Upper lobe of left lung (tissue), 6 donors: ENCODE results near the gene DXO. TPM values are rescaled to one million over a fixed set of nuclear protein-coding genes. Genes with fewer than 3 reads are reported as not detected.
A peak's percentile ranks its signal among the peaks of the same experiment; 100 is the strongest.

Experiments used
- ATAC-seq, 2 donors: fragments of 200-7000 bp; cut with Tn5 transposase; one replicate each; pipeline ENCODE4 v1.9.1; 2022; ENCODE audit warnings: mild to moderate bottlenecking in 2 of 2, moderate library complexity in 2 of 2; ENCODE audit not compliant: low FRiP score in 2 of 2
- DNase-seq, 2 donors: peaks; one replicate each; pipeline ENCODE4 v3.0.0-alpha.2; 2019 to 2020
- H3K27ac ChIP-seq, 4 donors: fragments of 200-600 bp; sonication (generic); one replicate each; pipeline ENCODE4 v1.5.1; 2016 to 2019
- H3K27me3 ChIP-seq, 4 donors: fragments of 200-600 bp; sonication (generic); one replicate each; pipeline ENCODE4 v1.5.1; 2017 to 2019
- H3K36me3 ChIP-seq, 4 donors: fragments of 200-600 bp; sonication (generic); one replicate each; pipeline ENCODE4 v1.5.1; 2016 to 2019
- H3K4me1 ChIP-seq, 4 donors: fragments of 200-600 bp; sonication (generic); one replicate each; pipeline ENCODE4 v1.5.1; 2018 to 2019
- H3K4me3 ChIP-seq, 4 donors: fragments of 200-600 bp; sonication (generic); one replicate each; pipeline ENCODE4 v1.5.1; 2017 to 2019; ENCODE audit warnings: mild to moderate bottlenecking in 2 of 4, moderate library complexity in 1 of 4
- H3K9me3 ChIP-seq, 4 donors: fragments of 200-600 bp; sonication (generic); one replicate each; pipeline ENCODE4 v1.5.1; 2018 to 2019
- EP300 ChIP-seq, 4 donors: sonication (generic); formaldehyde crosslinking; IDR thresholded peaks; one replicate each; pipeline ENCODE4 v1.5.1; 2017; ENCODE audit warnings: antibody characterized with exemption in 4 of 4, control low read depth in 2 of 4
- POLR2A ChIP-seq, 4 donors: fragments of 450-650 bp; IDR thresholded peaks; one replicate each; pipeline ENCODE4 v1.5.1; 2016 to 2017; ENCODE audit warnings: antibody characterized with exemption in 4 of 4, mild to moderate bottlenecking in 2 of 4
- POLR2AphosphoS5 ChIP-seq, 2 donors: sonication (generic); formaldehyde crosslinking; IDR thresholded peaks; one replicate each; pipeline ENCODE4 v1.5.1; 2017; ENCODE audit warnings: antibody characterized with exemption in 2 of 2
- WGBS, 2 donors: methylation state at CpG; one replicate each; pipeline ENCODE4 v1.1.5; 2017 to 2018; 5-methylcytosine and 5-hydroxymethylcytosine counted together
- total RNA-seq, 6 donors: library from RNA; depleted of rRNA in 4 of 6; stranded (reverse); fragments of >200 nt in 4 of 6; gene quantifications; one replicate each; pipeline versions ENCODE4 v1.1.0 to v1.2.1, GENCODE V29; 2016 to 2021
- TF ChIP-seq, protein P1 (sequence below), 6 experiments: fragments of 450-650 bp in 4 of 6; fragments of 200-600 bp in 2 of 6; sonication (generic) in 2 of 6; IDR thresholded peaks; one replicate each; pipeline ENCODE4 v1.5.1; 2016 to 2019; ENCODE audit warnings: antibody characterized with exemption in 6 of 6
- donor health status: DM: no; HTN: no; CAD: no; lungs with moderate emphysema.
- donor health status: DM: no; HTN: yes; CAD: no; lungs with severe emphysema.

Gene DXO
- total RNA-seq, 6 donors from 2014 or later, result 14.1 to 40.9 (median 19.3) TPM

- Histone ChIP-seq H3K9me3 (no peaks in the 10 kb centered on the region), H3K36me3 (peaks cover 21 to 48% (median 39%) of the 10 kb centered on the region in 4 donors), H3K27me3 (no peaks in the 10 kb centered on the region), H3K4me3 (peak overlapping the region; percentile 55 to 88 (median 82)), H3K4me1 (peaks cover 24 to 47% (median 30%) of the 10 kb centered on the region in 4 donors), H3K27ac (peak overlapping the region; percentile 96 to 99 (median 97))
- ATAC-seq, result peak in 1 of 2 donors; percentile 0
- WGBS, 2 donors, result 31 to 44% methylated on average over 12 to 29 of the region's 29 CpGs
- no peak for DNase-seq
- no peak for TF ChIP-seq POLR2AphosphoS5 (IDR thresholded peaks at IDR 0.05)
- no peak for TF ChIP-seq EP300 (IDR thresholded peaks at IDR 0.05)
- TF ChIP-seq, protein P1, sequence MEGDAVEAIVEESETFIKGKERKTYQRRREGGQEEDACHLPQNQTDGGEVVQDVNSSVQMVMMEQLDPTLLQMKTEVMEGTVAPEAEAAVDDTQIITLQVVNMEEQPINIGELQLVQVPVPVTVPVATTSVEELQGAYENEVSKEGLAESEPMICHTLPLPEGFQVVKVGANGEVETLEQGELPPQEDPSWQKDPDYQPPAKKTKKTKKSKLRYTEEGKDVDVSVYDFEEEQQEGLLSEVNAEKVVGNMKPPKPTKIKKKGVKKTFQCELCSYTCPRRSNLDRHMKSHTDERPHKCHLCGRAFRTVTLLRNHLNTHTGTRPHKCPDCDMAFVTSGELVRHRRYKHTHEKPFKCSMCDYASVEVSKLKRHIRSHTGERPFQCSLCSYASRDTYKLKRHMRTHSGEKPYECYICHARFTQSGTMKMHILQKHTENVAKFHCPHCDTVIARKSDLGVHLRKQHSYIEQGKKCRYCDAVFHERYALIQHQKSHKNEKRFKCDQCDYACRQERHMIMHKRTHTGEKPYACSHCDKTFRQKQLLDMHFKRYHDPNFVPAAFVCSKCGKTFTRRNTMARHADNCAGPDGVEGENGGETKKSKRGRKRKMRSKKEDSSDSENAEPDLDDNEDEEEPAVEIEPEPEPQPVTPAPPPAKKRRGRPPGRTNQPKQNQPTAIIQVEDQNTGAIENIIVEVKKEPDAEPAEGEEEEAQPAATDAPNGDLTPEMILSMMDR (IDR thresholded peaks at IDR 0.05), result no peak
- peak in 1 of 4 donors; percentile 4 for TF ChIP-seq POLR2A (IDR thresholded peaks at IDR 0.05)
Observed at GRCh38 chr6:31971279-31971992, 502 bp downstream of the DXO start.

DNA sequence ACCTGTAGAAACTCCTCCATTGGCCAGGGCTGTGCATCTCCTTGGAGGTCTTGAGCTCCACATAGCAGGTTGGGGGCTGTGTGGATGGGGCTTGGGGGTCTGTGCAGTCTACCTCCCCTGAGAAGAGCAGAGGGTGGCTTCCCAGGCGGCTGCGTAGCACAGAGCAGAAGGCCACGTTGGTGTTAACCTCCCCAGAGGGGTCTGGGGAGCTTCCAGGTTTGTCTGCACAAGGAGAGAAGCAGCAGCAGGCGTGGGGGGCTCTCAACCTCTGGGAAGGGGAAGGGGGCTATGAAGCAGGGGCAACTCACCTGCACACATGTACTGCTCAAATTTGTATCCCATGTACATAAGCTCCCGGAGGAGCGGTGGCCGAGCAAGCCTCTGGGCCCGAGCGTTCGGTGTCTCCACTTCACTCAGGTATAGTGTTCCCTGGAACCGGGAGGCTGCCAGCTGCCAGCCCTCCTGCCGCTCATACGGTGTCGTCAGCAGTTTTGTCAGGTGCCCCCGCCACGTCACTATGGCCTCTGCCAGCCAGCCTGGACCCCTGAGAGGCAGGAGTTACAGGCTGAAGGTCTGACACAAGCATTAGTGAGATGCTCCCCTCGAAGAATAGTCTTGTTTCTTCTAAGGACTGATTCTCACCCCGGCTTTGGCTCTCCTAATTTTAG is 1.2 kb downstream of the DXO start:
- H3K4me1 ChIP-seq, result peaks cover 24 to 47% (median 30%) of the 10 kb centered on the region in 4 donors
- H3K27me3 ChIP-seq, result no peaks in the 10 kb centered on the region
- ATAC-seq, result no peak
- peak in 1 of 2 donors; percentile 75 for DNase-seq
- 86 to 93% methylated on average over 3 to 18 of the region's 18 CpGs for WGBS, 2 donors
- peaks cover 26 to 55% (median 46%) of the 10 kb centered on the region in 4 donors for H3K36me3 ChIP-seq
- TF ChIP-seq POLR2AphosphoS5 (IDR thresholded peaks at IDR 0.05), result no peak
- H3K9me3 ChIP-seq, result no peaks in the 10 kb centered on the region
- peak overlapping the region; percentile 96 to 99 (median 97) for H3K27ac ChIP-seq
- peak overlapping the region in 3 of 4 donors; percentile 55 to 84 (median 79) for H3K4me3 ChIP-seq

DNA sequence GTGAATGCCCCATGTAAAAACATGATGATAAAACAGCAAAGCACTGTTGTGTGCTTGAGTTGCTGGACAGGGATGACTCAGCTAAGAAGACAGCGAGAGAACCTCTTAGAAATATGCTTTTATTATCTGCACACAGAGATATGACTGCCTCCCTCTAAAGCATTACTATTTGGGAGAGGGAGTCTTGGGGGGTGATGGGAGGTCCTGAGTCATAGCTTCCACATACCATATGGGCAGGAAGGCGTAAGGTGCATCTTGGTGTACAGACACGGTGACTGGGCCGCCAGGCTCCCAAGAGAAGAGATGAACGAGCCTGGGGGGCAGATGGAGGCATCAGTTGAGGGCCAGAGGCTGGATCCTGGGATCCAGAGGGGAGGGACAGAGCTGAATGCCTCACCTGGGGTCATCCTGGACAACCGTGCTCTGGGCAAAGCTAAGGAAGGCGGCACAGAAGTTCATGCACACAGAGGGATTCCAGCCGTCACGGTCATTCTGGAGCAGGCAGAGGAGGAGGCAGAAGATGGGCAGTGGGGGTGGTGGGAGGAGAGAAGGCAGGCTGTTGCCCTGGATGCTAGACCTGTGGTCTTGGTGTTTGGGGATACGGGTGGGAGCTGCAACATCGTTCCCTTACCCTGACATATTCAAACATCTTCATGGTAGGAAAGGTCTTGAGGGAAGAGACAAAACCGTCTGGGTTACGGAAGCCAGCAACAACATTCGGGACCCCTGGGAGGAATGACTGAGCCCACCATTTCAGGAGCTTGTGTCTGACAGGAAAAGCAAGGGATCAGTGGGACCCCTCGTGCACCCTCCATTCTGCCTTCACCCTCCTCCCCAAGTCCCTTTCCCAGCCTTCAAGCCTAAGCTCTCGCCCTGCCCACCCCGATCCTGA is 2.0 kb downstream of the DXO start:
- 76 to 86% methylated on average over 17 of the region's 17 CpGs for WGBS, 2 donors
- no peak for ATAC-seq
- peak overlapping the region in 2 of 4 donors; percentile 96 to 97 for H3K27ac ChIP-seq
- no peaks in the 10 kb centered on the region for H3K27me3 ChIP-seq
- peak overlapping the region in 1 of 4 donors; percentile 79 for H3K4me3 ChIP-seq
- peaks cover 24 to 47% (median 30%) of the 10 kb centered on the region in 4 donors for H3K4me1 ChIP-seq
- H3K36me3 ChIP-seq, result peaks cover 28 to 63% (median 52%) of the 10 kb centered on the region in 4 donors
- no peaks in the 10 kb centered on the region for H3K9me3 ChIP-seq
- DNase-seq, result no peak
- no peak for TF ChIP-seq POLR2A (IDR thresholded peaks at IDR 0.05)
- TF ChIP-seq, protein P1 (IDR thresholded peaks at IDR 0.05), result no peak
- no peak for TF ChIP-seq POLR2AphosphoS5 (IDR thresholded peaks at IDR 0.05)
- no peak for TF ChIP-seq EP300 (IDR thresholded peaks at IDR 0.05)

GRCh38 chr6:31968791-31969711 is 2.9 kb downstream of the DXO start:
- WGBS, 2 donors, result 91 to 94% methylated on average over 19 to 22 of the region's 23 CpGs
- no peak for ATAC-seq
- Histone ChIP-seq H3K27ac (no peak overlapping the region), H3K27me3 (no peaks in the 10 kb centered on the region), H3K4me3 (no peak overlapping the region), H3K36me3 (peaks cover 36 to 72% (median 59%) of the 10 kb centered on the region in 4 donors), H3K4me1 (peaks cover 24 to 40% (median 30%) of the 10 kb centered on the region in 4 donors), H3K9me3 (no peaks in the 10 kb centered on the region)
- TF ChIP-seq EP300 (IDR thresholded peaks at IDR 0.05), result no peak
- TF ChIP-seq POLR2A (IDR thresholded peaks at IDR 0.05), result no peak
- TF ChIP-seq POLR2AphosphoS5 (IDR thresholded peaks at IDR 0.05), result no peak
- TF ChIP-seq, protein P1 (IDR thresholded peaks at IDR 0.05), result no peak
- peak in 1 of 2 donors; percentile 50 for DNase-seq
